GM10248 (cell line): ENCODE data around the gene GRP.
"Not testable (repeated sequence)": the region's sequence is repeated elsewhere in the genome, so short reads cannot be mapped to it uniquely, and the experiment has no call there.

Experiments used
- CTCF ChIA-PET: fragments of 300-600 bp; sonication (Branson Sonifier 250); formaldehyde crosslinking; extraction: SDS; loops from one replicate; lab custom pipeline; 2021; ENCODE audit warnings: antibody characterized with exemption; lab: Yijun Ruan, JAX
- POLR2A ChIA-PET: fragments of 350-650 bp; sonication (Branson Sonifier 250); formaldehyde crosslinking; extraction: SDS; loops from one replicate; lab custom pipeline; 2020; ENCODE audit warnings: antibody characterized with exemption; lab: Yijun Ruan, JAX
- DNase-seq: peaks from one replicate; pipeline ENCODE4 v3.0.0; 2012; ENCODE audit errors: extremely low spot score
- TF ChIP-seq, protein P1 (sequence below): IDR thresholded peaks from 2 replicates; pipeline ENCODE4 v1.5.1; 2012; ENCODE audit warnings: mild to moderate bottlenecking, low read depth; ENCODE audit errors: extremely low read depth, missing control alignments, control extremely low read depth

The GRP gene

DNA sequence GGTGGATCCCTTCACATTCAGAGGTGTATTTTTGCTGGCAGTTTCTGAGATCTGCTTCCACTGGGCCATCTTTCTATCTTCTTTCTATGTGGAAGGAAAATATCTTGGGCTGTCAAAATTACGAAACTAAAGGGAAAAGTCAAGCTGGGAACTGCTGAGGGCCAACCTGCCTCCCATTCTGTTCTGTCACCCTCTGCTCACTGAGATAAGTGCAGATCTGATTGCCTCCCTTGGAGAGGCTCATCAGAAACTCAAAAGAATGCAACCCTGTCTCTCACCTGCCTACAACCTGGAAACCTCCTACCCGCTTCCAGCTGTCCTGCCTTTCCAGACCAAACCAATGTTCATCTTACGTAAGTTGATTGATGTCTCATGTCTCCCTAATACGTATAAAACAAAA, 26.8 kb downstream of the GRP start:
- DNase-seq, result no peak
- TF ChIP-seq, protein P1, sequence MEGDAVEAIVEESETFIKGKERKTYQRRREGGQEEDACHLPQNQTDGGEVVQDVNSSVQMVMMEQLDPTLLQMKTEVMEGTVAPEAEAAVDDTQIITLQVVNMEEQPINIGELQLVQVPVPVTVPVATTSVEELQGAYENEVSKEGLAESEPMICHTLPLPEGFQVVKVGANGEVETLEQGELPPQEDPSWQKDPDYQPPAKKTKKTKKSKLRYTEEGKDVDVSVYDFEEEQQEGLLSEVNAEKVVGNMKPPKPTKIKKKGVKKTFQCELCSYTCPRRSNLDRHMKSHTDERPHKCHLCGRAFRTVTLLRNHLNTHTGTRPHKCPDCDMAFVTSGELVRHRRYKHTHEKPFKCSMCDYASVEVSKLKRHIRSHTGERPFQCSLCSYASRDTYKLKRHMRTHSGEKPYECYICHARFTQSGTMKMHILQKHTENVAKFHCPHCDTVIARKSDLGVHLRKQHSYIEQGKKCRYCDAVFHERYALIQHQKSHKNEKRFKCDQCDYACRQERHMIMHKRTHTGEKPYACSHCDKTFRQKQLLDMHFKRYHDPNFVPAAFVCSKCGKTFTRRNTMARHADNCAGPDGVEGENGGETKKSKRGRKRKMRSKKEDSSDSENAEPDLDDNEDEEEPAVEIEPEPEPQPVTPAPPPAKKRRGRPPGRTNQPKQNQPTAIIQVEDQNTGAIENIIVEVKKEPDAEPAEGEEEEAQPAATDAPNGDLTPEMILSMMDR, result no peak
- CTCF ChIA-PET, result interaction anchor here (1.1 to 7.5 kb wide), 2 partner anchors 18 to 156 kb away, joined by 3 to 66 read pairs; no protein-coding TSS in a partner anchor

DNA sequence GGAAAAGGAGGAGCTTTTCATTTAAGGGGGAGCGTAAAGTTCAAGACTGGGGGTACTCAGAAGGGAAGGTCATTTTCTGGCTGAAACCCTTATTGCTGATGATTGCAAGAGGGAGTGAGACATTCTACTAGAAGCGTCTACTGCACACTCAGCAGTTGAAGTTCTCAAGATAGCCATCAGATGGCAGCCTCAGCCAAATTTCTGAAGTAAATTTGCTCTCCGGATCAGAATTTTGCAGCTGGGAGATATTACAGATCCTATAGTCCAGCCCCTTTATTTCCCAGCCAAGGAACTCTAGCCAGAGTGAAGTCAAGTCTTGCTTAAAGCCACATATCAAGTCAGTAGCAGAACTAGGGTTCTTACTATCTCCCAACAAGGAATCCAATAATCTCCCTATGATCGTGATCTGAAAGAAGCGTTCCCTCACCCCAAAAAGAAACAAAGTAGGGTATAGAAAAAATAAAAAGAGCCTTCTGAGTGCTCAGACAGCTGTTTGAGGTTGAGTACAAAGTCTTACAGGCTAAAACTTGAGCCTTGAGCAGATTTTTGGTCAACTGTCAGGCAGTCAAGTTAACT, 29.3 kb downstream of the GRP start:
- DNase-seq, result peak; percentile 60
- ChIA-PET POLR2A (no interaction called here), CTCF (interaction anchor here (0.7 to 7.5 kb wide), 23 partner anchors 9 to 574 kb away, joined by 3 to 66 read pairs (median 5); no protein-coding TSS in a partner anchor)
- TF ChIP-seq, protein P1, result peak; percentile 66

More for the DNA sequence above, 26.8 kb downstream of the GRP start:
- POLR2A ChIA-PET, result no interaction called here

DNA sequence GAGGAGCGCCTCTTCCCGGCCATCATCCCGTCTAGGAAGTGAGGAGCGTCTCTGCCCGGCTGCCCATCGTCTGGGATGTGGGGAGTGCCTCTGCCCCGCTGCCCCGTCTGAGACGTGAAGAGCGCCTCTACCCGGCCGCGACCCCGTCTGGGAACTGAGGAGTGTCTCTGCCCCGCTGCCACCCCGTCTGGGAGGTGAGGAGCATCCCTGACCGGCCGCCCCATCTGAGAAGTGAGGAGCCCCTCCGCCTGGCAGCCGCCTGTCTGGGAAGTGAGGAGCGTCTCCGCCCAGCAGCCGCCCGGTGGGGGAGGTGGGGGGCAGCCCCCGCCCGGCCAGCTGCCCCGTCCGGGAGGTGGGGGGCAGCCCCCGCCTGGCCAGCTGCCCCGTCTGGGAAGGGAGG, 35.5 kb downstream of the GRP start:
- POLR2A ChIA-PET, CTCF ChIA-PET, DNase-seq: not testable (repeated sequence)

DNA sequence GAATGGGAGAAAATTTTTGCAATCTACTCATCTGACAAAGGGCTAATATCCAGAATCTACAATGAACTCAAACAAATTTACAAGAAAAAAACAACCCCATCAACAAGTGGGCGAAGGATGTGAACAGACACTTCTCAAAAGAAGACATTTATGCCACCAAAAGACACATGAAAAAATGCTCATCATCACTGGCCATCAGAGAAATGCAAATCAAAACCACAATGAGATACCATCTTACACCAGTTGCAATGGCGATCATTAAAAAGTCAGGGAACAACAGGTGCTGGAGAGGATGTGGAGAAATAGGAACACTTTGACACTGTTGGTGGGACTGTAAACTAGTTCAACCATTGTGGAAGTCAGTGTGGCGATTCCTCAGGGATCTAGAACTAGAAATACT, 41.9 kb downstream of the GRP start:
- CTCF ChIA-PET, DNase-seq, POLR2A ChIA-PET: not testable (repeated sequence)

DNA sequence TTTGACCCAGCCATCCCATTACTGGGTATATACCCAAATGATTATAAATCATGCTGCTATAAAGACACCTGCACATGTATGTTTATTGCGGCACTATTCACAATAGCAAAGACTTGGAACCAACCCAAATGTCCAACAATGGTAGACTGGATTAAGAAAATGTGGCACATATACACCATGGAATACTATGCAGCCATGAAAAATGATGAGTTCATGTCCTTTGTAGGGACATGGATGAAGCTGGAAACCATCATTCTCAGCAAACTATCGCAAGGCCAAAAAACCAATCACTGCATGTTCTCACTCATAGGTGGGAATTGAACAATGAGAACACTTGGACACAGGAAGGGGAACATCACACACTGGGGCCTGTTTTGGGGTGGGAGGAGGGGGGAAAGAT, 42.3 kb downstream of the GRP start:
- CTCF ChIA-PET, POLR2A ChIA-PET, DNase-seq: not testable (repeated sequence)

DNA sequence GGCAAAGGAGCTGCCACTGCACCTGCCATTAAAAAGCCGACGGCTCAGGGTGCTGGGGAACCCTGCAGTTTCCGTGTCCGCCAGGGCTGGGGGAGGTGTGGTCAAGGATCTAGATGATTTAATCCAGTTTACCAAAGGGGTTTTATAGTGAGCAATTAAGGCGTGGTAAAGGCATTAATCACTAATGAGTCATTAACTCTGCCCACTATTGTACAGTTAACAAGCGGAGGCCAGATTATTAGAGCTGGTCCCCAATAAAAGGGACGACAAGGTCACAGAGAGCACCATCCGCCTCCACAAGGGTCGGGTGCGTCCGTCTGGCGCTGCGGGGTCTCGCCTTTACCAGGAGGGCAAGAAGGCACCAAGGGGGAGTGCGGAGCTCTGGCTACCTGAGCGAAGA, 43.7 kb downstream of the GRP start:
- no peak for DNase-seq
- POLR2A ChIA-PET, result no interaction called here

DNA sequence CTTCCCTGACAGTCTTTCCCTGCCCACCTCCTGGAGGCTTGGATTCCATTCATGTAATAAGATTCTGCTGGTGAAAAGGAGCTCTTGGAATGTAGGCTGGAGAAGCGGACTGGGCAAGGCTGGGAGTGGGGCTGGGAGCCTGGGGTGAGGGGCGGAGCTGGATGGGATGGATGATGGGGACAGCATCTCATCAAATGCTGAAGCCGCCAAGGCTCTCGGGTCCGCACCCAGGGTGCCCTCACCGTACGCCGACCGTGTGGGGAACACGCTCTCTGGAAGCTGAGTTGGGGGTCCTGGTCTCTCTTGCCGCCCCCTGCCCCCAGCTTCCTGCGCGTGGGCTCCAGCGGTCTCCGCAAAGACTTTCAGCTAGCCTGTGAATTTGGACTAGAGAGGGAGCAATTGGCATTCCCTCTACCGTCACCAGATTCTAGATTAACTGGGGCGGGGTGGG, 44.2 kb downstream of the GRP start:
- POLR2A ChIA-PET, result no interaction called here
- TF ChIP-seq, protein P1, result no peak
- DNase-seq, result no peak
- CTCF ChIA-PET, result interaction anchor here (0.8 to 2.0 kb wide), 4 partner anchors 9 to 180 kb away, joined by 3 to 5 read pairs (median 4); partner anchors contain the start of gene RAX

More for the DNA sequence above, 43.7 kb downstream of the GRP start:
- CTCF ChIA-PET, result interaction anchor here (0.8 to 2.0 kb wide), 4 partner anchors 9 to 179 kb away, joined by 3 to 5 read pairs (median 4); partner anchors contain the start of gene RAX
- TF ChIP-seq, protein P1, result no peak

DNA sequence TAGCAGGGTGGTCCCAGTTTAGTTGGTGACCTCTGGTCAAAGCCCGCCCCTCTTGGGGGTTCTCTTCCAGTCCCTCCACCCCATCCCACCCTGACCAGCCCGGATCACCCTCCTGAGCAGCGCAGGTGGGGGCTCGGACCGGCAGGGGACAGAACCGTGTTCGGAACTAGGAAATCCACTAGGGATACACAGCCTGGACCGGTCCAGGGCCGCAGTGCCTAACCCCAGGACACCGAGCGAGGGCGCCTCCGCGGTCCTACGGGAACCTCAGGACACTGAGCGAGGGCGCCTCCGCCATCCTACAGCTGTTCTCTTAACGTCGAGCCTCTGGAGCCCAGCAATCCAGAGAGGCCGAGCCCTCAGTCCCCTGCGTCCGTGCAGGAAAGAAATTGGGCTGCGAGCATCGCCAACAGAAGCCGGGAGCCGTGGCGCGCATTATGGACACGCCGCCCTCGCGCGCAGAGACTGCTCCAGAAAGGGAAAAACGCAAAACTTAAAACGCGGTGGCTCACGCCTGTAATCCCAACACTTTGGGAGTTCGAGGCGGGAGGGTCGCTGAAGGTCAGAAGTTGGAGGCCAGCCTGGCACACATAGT, 44.8 kb downstream of the GRP start:
- CTCF ChIA-PET, result interaction anchor here (0.8 to 2.0 kb wide), 3 partner anchors 8 to 180 kb away, joined by 3 to 5 read pairs (median 4); partner anchors contain the start of gene RAX
- POLR2A ChIA-PET, result no interaction called here
- no peak for DNase-seq
- TF ChIP-seq, protein P1, result no peak
